ENCODE data around the gene CCDC159.
"Not testable (repeated sequence)": the region's sequence is repeated elsewhere in the genome, so short reads cannot be mapped to it uniquely, and the experiment has no call there.

The CCDC159 gene

GRCh38 chr19:11338569-11339253, 7.6 kb upstream of the CCDC159 start:
- DNase-seq, result no peak

GRCh38 chr19:11339254-11340098, 6.8 kb upstream of the CCDC159 start, which contains the start of gene RAB3D:
RAB3D (minus strand) TSS chr19:11339657; CDS start chr19:11337399, 2,258 bp downstream.
- DNase-seq, result peak; percentile 95

- DNase-seq, result not testable (repeated sequence)
These were observed 6.2 kb upstream of the CCDC159 start for GRCh38 chr19:11340099-11340467.

- DNase-seq, result no peak
These were observed 3.9 kb upstream of the CCDC159 start for GRCh38 chr19:11342429-11342828.

- peak; percentile 40 for DNase-seq
These were observed 1.1 kb upstream of the CCDC159 start for GRCh38 chr19:11345122-11345803.

GRCh38 chr19:11347546-11348039, 1.3 kb downstream of the CCDC159 start:
- DNase-seq, result no peak

GRCh38 chr19:11349171-11349570, 2.9 kb downstream of the CCDC159 start:
- no peak for DNase-seq

GRCh38 chr19:11354102-11354501, 7.8 kb downstream of the CCDC159 start:
- not testable (repeated sequence) for DNase-seq

GRCh38 chr19:11355160-11356073, 9.1 kb downstream of the CCDC159 start, which contains the start of gene PLPPR2:
PLPPR2 (plus strand) TSS chr19:11355432; CDS start chr19:11357674, 2,242 bp downstream.
- peak; percentile 44 for DNase-seq

- DNase-seq, result no peak
These were observed 9.7 kb downstream of the CCDC159 start for GRCh38 chr19:11356074-11356397.

GRCh38 chr19:11356676-11357550, 10.6 kb downstream of the CCDC159 start:
- DNase-seq, result no peak

GRCh38 chr19:11359421-11359820, 13.1 kb downstream of the CCDC159 start:
- no peak for DNase-seq

- no peak for DNase-seq
These were observed 14.9 kb downstream of the CCDC159 start for GRCh38 chr19:11361037-11361770.

- DNase-seq, result no peak
These were observed 15.7 kb downstream of the CCDC159 start for GRCh38 chr19:11361771-11362731.

GRCh38 chr19:11363881-11364280, 17.6 kb downstream of the CCDC159 start:
- DNase-seq, result no peak

- no peak for DNase-seq
These were observed 18.1 kb downstream of the CCDC159 start for GRCh38 chr19:11364296-11364904.

- DNase-seq, result no peak
These were observed 18.6 kb downstream of the CCDC159 start for GRCh38 chr19:11364935-11365334.

- no peak for DNase-seq
These were observed 19.3 kb downstream of the CCDC159 start for GRCh38 chr19:11365557-11366117.
